ENCODE results near the gene SEC61A2.

- TF ChIP-seq CTCF (IDR thresholded peaks at IDR 0.05; ENCODE audit: low read length) = no peak
- no peak for TF ChIP-seq EZH2 (optimal IDR thresholded peaks at IDR 0.05; ENCODE audit: low read depth, low read length)
- TF ChIP-seq EZH2phosphoT487 (IDR thresholded peaks at IDR 0.05; ENCODE audit: low read length) = no peak
Observed at GRCh38 chr10:12144538-12144937, 15.1 kb downstream of the SEC61A2 start.

Measured in MM.1S (cell line).